KOPT-K1 (cell line): ENCODE data around the gene CYP4F8.
"Not testable (repeated sequence)": the region's sequence is repeated elsewhere in the genome, so short reads cannot be mapped to it uniquely, and the experiment has no call there.

ENCODE experiments used
- H3K27ac ChIP-seq: fragments of 200-600 bp; sonication (generic); 2 replicates; pipeline ENCODE4 v1.5.1; 2016; ENCODE audit warnings: antibody characterized with exemption, mild to moderate bottlenecking, low read depth, low read length; ENCODE audit not compliant: poor library complexity, severe bottlenecking
- H3K36me3 ChIP-seq: fragments of 200-600 bp; sonication (generic); 2 replicates; pipeline ENCODE4 v1.5.1; 2017; ENCODE audit warnings: antibody characterized with exemption, mild to moderate bottlenecking, low read length, moderate library complexity; ENCODE audit not compliant: insufficient read depth
- H3K9me3 ChIP-seq: fragments of 200-600 bp; sonication (generic); 2 replicates; pipeline ENCODE4 v1.5.1; 2017; ENCODE audit warnings: antibody characterized with exemption, low read length, mild to moderate bottlenecking; ENCODE audit not compliant: insufficient read depth, poor library complexity, severe bottlenecking

CYP4F8 gene, protein sequence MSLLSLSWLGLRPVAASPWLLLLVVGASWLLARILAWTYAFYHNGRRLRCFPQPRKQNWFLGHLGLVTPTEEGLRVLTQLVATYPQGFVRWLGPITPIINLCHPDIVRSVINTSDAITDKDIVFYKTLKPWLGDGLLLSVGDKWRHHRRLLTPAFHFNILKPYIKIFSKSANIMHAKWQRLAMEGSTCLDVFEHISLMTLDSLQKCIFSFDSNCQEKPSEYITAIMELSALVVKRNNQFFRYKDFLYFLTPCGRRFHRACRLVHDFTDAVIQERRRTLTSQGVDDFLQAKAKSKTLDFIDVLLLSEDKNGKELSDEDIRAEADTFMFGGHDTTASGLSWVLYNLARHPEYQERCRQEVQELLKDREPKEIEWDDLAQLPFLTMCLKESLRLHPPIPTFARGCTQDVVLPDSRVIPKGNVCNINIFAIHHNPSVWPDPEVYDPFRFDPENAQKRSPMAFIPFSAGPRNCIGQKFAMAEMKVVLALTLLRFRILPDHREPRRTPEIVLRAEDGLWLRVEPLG

DNA sequence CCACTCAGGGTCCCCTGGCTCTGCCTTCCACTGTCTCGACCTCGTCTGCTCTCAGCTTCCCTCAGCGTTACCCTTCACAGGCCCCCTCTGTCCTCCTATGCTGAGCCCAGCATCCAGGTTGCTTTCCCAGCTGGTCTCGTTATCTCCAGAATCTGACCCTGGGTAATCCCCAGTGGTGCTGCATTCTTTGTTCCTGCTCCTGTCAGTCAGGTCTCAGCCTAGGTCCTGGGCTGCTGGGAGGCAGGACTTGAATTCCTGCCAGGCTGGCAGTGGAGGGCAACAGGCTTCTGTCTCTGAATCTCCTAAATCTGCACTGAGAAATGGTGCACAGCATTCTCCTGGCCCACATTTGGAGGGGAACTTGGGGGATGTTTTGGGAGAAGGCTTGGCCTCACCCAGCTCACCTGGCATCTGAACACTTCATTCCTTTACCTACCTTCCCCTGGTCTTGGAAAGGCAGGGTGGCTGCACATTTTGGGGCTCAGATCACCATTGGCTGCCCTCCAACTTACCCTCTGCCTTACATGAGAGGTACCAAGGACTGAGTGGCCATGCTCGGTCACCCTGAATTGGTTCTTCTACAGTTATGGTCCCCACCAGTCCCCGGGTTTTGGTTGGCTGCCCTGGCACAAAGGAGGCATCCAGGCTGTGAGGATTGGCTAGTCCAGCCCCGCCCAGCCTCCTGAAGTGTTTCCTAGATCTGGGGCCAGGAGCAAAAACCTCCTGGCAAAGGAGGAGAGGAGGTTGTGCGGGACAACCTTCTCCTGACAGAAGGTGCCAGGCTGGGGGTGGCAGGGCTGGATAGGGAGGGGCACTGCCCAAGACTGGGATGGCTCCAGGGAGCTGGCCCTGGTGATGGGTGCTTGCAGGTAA lies at the start of gene CYP4F8:
Gene CYP4F8, plus strand, starts transcription at position 712 of the 873 bp plus-strand sequence. CDS start 399 bp downstream, outside the sequence.
- Histone ChIP-seq H3K27ac (no peak within 1 kb of the TSS), H3K9me3 (no peaks in the 10 kb centered on the region), H3K36me3 (no peaks in the 10 kb centered on the region)

DNA sequence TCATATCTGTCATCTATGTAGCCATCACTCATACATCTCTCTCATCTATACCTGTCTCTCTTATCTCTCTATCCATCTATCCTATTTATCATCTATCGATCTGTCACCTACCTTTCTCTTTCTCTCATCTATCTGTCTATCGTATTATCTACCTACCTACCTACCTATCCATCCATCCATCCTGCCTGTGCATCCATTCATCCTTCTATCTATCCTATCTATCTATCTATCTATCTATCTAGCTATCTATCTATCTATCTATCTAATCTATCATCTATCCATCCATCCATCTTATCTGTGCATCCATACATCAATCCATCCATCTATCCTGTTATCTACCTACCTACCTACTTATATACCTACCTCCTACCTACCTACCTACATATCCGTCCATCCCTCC lies 44.6 kb upstream of the CYP4F8 start:
- H3K9me3 ChIP-seq, result no peaks in the 10 kb centered on the region
- H3K27ac ChIP-seq, result no peak overlapping the region
- no peaks in the 10 kb centered on the region for H3K36me3 ChIP-seq

DNA sequence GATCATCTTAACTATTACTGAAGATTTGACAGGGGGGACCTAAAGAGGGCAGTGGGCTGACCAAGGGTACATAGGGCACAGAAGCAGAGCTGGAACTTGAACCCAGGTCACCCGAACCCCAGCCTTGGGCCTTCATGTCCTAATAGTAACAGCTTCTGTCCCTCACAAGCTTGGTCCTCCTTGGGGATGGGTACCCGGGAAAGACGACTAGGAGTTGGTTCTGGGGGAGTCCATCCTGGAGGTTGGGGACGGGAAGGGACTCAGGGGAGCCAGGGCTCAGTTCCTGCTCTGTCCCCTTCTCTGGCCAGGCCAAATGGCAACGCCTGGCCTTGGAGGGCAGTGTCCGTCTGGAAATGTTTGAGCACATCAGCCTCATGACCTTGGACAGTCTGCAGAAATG lies 39.6 kb upstream of the CYP4F8 start:
- Histone ChIP-seq H3K9me3 (no peaks in the 10 kb centered on the region), H3K27ac (no peak overlapping the region), H3K36me3 (no peaks in the 10 kb centered on the region)

DNA sequence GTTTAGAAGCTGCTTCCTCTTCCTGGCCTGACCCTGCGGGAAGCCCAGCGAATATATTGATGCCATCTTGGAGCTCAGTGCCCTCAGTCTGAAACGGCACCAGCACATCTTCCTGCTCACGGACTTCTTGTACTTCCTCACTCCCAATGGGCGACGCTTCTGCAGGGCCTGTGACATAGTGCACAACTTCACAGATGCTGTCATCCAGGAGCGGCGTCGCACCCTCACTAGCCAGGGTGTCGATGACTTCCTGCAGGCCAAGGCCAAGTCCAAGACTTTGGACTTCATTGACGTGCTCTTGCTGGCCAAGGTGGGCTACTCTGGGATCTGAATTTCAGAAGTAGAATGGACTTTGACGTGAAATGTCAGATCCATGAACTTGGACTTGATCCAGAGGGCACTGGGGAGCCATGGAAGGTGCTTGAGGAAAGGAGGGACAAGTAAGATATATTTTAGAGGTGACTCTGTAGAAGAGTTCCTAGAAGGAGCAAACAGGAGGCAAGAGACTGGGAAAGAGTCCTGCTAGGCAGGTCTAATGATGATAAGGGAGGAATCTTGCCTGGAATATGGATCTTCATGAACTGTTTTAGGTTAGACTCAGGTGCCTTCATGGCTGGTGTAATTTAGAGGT lies 38.4 kb upstream of the CYP4F8 start:
- Histone ChIP-seq H3K36me3 (no peaks in the 10 kb centered on the region), H3K27ac (no peak overlapping the region), H3K9me3 (no peaks in the 10 kb centered on the region)

DNA sequence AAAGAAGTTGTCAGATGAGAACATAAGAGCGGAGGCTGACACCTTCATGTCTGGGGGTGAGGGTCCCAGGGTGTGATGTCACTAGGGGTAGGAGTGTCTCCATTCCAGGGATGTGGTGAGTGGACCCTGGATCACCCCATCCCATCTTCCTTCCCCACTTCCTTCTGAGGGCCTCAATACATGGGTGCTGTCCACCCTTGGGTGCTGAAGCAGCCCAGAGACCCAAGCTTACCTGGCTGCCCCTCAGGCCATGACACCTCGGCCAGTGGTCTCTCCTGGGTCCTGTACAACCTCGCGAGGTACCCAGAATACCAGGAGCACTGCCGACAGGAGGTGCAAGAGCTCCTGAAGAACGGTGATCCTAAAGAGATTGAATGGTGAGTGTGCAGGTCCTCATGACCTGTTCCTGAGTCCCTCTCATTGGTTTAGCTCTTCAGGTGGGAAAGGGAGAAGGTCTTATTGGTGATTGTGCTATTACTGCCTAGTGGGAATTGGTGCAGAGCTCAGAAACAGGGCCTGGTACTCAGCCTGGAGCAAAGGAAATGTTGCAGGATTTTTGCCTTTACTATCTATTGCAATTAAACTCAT lies 37.7 kb upstream of the CYP4F8 start:
- H3K9me3 ChIP-seq, result no peaks in the 10 kb centered on the region
- H3K36me3 ChIP-seq, result no peaks in the 10 kb centered on the region
- no peak overlapping the region for H3K27ac ChIP-seq

DNA sequence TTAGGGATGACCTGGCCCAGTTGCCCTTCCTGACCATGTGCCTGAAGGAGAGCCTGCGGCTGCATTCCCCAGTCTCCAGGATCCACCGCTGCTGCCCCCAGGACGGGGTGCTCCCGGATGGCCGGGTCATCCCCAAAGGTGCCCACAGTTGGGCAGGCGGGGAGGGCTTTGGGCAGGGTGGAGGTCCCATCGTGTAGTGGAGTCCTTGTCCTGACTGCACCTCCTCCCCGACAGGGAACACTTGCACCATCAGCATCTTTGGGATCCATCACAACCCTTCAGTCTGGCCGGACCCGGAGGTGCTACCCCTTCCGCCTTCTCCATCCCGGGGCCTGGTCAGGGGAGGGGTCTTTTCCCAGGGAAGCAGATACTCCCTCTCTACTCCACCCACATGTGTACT lies 31.7 kb upstream of the CYP4F8 start:
- Histone ChIP-seq H3K9me3 (no peaks in the 10 kb centered on the region), H3K27ac (no peak overlapping the region), H3K36me3 (no peaks in the 10 kb centered on the region)

DNA sequence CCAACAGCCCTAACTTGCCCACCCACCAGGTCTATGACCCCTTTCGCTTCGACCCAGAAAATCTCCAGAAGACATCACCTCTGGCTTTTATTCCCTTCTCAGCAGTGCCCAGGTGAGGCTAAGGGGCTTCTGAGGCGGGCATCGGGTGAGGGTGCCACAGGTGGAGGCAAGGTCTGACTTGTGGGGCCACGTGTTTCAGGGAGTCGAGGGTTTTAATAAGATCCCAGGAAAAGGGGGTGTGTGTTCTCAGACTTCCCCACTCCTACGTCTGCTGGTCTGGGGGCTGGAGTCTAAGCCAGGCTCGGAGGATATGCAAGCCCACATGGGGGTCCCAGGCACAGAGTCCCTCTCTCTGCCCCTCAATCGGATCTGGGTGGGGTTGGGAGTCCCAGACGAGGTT lies 30.9 kb upstream of the CYP4F8 start:
- no peaks in the 10 kb centered on the region for H3K36me3 ChIP-seq
- no peak overlapping the region for H3K27ac ChIP-seq
- H3K9me3 ChIP-seq, result no peaks in the 10 kb centered on the region

DNA sequence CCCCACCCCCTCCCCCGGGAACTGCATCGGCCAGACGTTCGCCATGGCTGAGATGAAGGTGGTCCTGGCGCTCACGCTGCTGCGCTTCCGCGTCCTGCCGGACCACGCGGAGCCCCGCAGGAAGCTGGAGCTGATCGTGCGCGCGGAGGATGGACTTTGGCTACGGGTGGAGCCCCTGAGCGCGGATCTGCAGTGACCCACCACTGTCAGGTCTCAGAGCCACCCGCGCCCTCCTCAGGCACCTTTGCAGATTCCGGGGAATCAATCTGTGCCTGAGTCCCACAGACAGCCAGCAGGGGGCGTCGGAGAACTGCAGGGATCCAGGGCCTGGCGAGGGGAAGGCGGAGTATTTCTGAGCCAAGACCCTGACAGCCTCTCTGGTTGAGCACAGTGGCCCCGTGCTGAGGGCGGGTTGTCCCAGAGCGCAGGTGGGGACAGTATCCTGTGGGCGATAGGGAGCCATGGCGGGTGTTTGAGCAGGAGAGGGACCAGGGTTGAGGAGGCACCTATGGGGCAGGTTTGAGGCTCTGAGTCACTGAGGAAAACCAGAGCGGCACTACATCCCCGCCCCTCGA lies 30.4 kb upstream of the CYP4F8 start:
- H3K27ac ChIP-seq, result no peak overlapping the region
- no peaks in the 10 kb centered on the region for H3K36me3 ChIP-seq
- no peaks in the 10 kb centered on the region for H3K9me3 ChIP-seq

DNA sequence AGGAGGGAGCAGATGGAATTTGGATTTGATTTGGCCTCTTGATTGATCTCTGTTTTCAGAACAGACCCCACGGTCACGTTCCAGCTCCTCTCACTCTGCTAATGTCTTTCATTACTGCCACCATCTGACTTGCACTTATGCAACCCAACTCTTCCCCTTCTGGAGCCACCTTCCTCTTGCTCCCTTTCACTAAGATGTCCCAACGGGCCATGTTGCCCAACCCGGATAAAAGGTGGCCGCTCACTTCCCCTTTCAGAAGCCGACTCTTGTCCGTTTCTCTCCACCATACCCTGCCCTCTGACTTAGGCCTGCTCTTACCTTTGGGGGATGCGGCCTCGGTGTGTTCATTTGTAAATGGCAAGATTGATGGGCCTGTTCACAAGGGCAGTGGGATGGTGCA lies 27.4 kb upstream of the CYP4F8 start:
- Histone ChIP-seq H3K36me3 (no peaks in the 10 kb centered on the region), H3K9me3 (peaks cover 12% of the 10 kb centered on the region), H3K27ac (no peak overlapping the region)

DNA sequence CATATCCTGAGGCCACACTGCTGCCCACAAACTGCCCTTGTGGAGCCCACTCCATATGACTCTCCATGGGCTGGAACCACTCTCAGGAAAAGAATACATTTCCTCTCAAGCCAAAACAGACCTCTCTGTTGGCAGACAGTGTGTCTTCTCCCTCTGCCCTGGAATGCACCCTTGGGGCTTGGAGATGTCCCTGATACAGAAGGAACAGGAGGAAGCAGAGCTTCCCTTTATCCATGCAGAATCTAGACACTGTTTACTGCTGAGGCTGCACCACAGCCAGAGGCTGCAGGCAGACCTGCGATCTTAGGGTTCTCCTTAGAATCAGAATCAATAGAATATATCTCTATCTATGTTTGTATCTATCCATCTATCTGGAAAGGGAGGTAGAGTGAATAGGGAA lies 26.8 kb upstream of the CYP4F8 start:
- Histone ChIP-seq H3K36me3 (no peaks in the 10 kb centered on the region), H3K9me3 (peaks cover 12% of the 10 kb centered on the region), H3K27ac (no peak overlapping the region)

DNA sequence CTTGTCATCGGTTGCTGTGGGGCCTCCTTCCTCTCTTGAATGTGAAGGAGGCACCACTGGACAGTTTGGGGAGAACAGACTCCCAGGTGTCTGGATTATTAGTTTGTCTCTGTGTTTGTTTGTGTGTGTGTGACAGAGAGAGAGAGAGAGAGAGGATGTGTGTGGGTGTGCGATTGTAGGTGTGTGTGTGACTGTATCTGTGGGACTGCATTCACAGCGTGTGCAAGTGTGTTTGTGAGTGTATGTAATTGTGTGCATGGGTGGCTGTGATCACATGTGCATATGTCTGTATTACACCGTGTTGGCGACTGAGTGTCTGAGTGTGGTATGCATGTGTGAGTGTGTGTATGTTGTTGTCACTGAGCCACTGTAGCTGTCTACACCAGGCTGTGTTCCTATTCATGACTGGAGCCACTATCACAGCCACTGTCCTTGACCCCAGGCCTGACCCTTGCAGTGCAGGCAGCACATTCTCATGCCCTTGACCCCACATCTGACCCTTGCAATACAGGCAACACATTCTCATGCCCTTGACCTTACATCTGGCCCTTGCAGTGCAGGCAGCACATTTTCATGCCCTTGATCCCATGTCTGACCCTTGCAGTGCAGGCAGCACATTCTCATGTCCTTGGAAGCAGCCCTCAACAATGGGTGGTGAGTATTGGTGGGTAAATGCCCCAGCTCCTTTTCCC lies 25.1 kb upstream of the CYP4F8 start:
- H3K9me3 ChIP-seq, result peaks cover 12% of the 10 kb centered on the region
- H3K36me3 ChIP-seq, result no peaks in the 10 kb centered on the region
- H3K27ac ChIP-seq, result no peak overlapping the region

DNA sequence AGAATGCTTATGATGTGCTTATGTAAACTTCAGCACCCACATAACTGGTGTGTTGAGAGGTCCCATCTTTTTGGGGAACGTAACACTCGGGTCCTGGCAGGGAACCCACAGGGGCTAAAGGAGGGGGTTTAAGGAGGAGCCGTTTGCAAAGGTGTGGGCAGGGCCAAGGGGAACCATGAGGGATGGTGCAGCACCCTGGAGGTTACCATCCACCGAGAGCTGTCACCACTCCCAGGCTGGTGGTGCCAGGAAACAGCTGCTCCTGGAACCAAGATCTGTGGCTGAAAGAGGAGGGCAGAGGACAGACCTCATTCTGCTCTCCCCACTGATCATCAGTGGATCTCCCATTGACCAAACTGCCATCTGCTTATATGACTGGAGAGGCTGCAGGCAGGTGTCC lies 23.2 kb upstream of the CYP4F8 start:
- H3K36me3 ChIP-seq, result no peaks in the 10 kb centered on the region
- H3K9me3 ChIP-seq, result peaks cover 12% of the 10 kb centered on the region
- H3K27ac ChIP-seq, result no peak overlapping the region

DNA sequence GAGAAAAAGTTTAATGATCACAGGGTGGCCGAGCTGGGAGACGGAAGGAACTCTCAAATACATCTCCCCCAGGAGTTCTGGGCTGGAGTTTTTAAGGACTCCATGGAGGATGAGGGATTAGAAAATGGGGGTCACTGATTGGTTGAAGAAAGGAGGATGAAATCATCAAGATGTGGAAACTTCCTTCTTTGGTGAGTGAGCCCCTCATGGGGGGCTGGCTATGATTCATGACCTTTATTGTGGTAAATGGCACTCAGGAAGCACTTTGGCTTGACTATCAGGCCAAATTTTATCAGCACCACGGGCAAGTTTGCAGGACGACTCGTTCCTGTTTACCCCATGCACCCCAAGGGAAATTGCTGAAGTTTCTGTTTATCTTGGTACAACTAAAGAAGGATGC lies 22.5 kb upstream of the CYP4F8 start:
- not testable (repeated sequence) for H3K27ac ChIP-seq, H3K36me3 ChIP-seq
- peaks cover 12% of the 10 kb centered on the region for H3K9me3 ChIP-seq

DNA sequence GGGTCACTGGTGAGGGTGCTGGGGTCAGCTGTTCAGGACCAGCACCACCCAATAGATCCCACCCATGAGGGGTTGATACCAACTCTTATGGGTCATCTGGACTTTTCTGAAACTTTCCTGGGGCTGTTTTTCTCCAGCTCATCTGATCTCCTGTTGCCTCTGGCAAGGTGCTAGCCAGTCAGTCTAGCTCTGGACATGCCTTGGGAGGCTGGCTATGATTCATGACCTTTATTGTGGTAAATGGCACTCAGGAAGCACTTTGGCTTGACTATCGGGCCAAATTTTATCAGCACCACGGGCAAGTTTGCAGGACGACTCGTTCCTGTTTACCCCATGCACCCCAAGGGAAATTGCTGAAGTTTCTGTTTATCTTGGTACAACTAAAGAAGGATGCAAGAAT lies 21.3 kb upstream of the CYP4F8 start:
- not testable (repeated sequence) for H3K27ac ChIP-seq, H3K36me3 ChIP-seq
- peaks cover 12% of the 10 kb centered on the region for H3K9me3 ChIP-seq
